HepG2 (cell line): ENCODE results near the gene SLC2A5. TPM values are rescaled to one million over a fixed set of nuclear protein-coding genes. Genes with fewer than 3 reads are reported as not detected.

Experiments
- ATAC-seq: fragments of 200-7000 bp; cut with Tn5 transposase; 3 replicates; pipeline ENCODE4 v1.9.1; 2020; ENCODE audit warnings: mild to moderate bottlenecking, moderate library complexity
- BruUV-seq: library from RNA; stranded (reverse); fragments of 400-500 nt; replicated peaks from 2 replicates; lab custom pipeline; 2021; lab: Mats Ljungman, UMichigan
- CTCF ChIA-PET: fragments of 300-600 bp; formaldehyde crosslinking; extraction: SDS; loops from one replicate; lab custom pipeline; 2021; ENCODE audit warnings: low total read pairs, inconsistent platforms, low intra/inter-chr PET ratio; lab: Yijun Ruan, JAX
- POLR2A ChIA-PET: fragments of 350-600 bp; sonication (Branson Sonifier 250); formaldehyde crosslinking; loops from one replicate; lab custom pipeline; 2020; ENCODE audit warnings: antibody characterized with exemption, inconsistent platforms; lab: Yijun Ruan, JAX
- DNase-seq: peaks from one replicate; pipeline ENCODE4 v3.0.0-alpha.2; 2015; ENCODE audit warnings: low spot score
- FAIRE-seq: peaks from 3 replicates; lab custom pipeline; 2011; peaks lifted over from hg19 to GRCh38; lab: Jason Lieb, UNC
- H2AFZ ChIP-seq: one replicate; pipeline ENCODE4 v1.6.1; 2011; ENCODE audit warnings: low read length, inconsistent platforms
- H3K27ac ChIP-seq: fragments of 300-600 bp; 3 replicates; pipeline ENCODE4 v1.8.0; 2011; ENCODE audit warnings: mixed run types, mild to moderate bottlenecking, mixed read lengths, low read length, inconsistent platforms; ENCODE audit not compliant: insufficient read depth; ENCODE audit errors: extremely low read length
- H3K27me3 ChIP-seq, 2 experiments: fragments of 200-600 bp in 1 of 2; 2 replicates in 1 of 2; 3 replicates in 1 of 2; pipeline versions ENCODE4 v1.6.0 to v1.8.0; 2011; ENCODE audit warnings: low read length in 2 of 2, mild to moderate bottlenecking in 2 of 2, moderate library complexity in 2 of 2, inconsistent platforms in 1 of 2; ENCODE audit not compliant: insufficient read depth in 2 of 2, control insufficient read depth in 1 of 2
- H3K36me3 ChIP-seq, 2 experiments: fragments of 200-600 bp in 1 of 2; replicated peaks in 1 of 2; 2 replicates in 1 of 2; 3 replicates in 1 of 2; pipeline versions ENCODE4 v1.5.1 to v1.8.0; 2011; ENCODE audit warnings: low read length in 2 of 2, inconsistent platforms in 1 of 2; ENCODE audit not compliant: insufficient read depth in 2 of 2, control insufficient read depth in 1 of 2
- H3K4me1 ChIP-seq: 2 replicates; pipeline ENCODE4 v1.5.1; 2012; ENCODE audit warnings: low read length, inconsistent platforms; ENCODE audit not compliant: insufficient read depth
- H3K4me2 ChIP-seq: 2 replicates; pipeline ENCODE4 v1.6.0; 2011; ENCODE audit warnings: low read depth, low read length, inconsistent platforms
- H3K4me3 ChIP-seq, 3 experiments: fragments of 200-600 bp in 1 of 3; sonication (generic), shearing (Covaris generic) in 1 of 3; replicated peaks in 1 of 3; 2 replicates each; pipeline ENCODE4 v1.5.1; 2011 to 2016; ENCODE audit warnings: low read length in 3 of 3, inconsistent platforms in 2 of 3, low read depth in 2 of 3, mild to moderate bottlenecking in 2 of 3, control low read depth in 1 of 3, mixed read lengths in 1 of 3; ENCODE audit not compliant: insufficient read depth in 1 of 3
- H3K79me2 ChIP-seq: one replicate; pipeline ENCODE4 v1.6.1; 2011; ENCODE audit warnings: low read length, inconsistent platforms; ENCODE audit not compliant: insufficient read depth
- H3K9ac ChIP-seq: 2 replicates; pipeline ENCODE4 v1.6.0; 2011; ENCODE audit warnings: mild to moderate bottlenecking, low read depth, low read length, inconsistent platforms; ENCODE audit not compliant: insufficient read depth
- H3K9me3 ChIP-seq: 2 replicates; pipeline ENCODE4 v1.5.1; 2012; ENCODE audit warnings: mild to moderate bottlenecking, low read length
- H4K20me1 ChIP-seq: 2 replicates; pipeline ENCODE4 v1.6.0; 2011; ENCODE audit warnings: inconsistent platforms, mild to moderate bottlenecking, low read length, moderate library complexity; ENCODE audit not compliant: insufficient read depth
- ELK4 ChIP-seq: sonication (generic); formaldehyde crosslinking; IDR thresholded peaks from 2 replicates; pipeline ENCODE4 v1.9.0; 2021; ENCODE audit warnings: missing genetic modification reagents, borderline replicate concordance
- KDM2A ChIP-seq: sonication (generic); formaldehyde crosslinking; IDR thresholded peaks from 2 replicates; pipeline ENCODE4 v1.4.0; 2020; ENCODE audit warnings: low read depth, missing genetic modification reagents, borderline replicate concordance
- POLR2AphosphoS2 ChIP-seq: IDR thresholded peaks from 2 replicates; pipeline ENCODE4 v1.6.1; 2011; ENCODE audit warnings: low read depth, low read length, improper control_type of control experiment
- RBM22 ChIP-seq: fragments of 200-400 bp; formaldehyde crosslinking; optimal IDR thresholded peaks from 2 replicates; pipeline ENCODE3; 2017; ENCODE audit warnings: mild to moderate bottlenecking, low read length, moderate library complexity
- SETDB1 ChIP-seq: sonication (generic); formaldehyde crosslinking; IDR thresholded peaks from 2 replicates; pipeline ENCODE4 v1.5.1; 2020; ENCODE audit warnings: missing genetic modification reagents, mild to moderate bottlenecking, borderline replicate concordance
- SMC3 ChIP-seq: IDR thresholded peaks from 2 replicates; pipeline ENCODE4 v1.6.1; 2011; ENCODE audit warnings: low read length, improper control_type of control experiment
- SNAPC2 ChIP-seq: sonication (generic); formaldehyde crosslinking; IDR thresholded peaks from 2 replicates; pipeline ENCODE4 v1.8.1; 2022; ENCODE audit warnings: mild to moderate bottlenecking, missing genetic modification reagents
- STAG1 ChIP-seq: sonication (generic); formaldehyde crosslinking; IDR thresholded peaks from 2 replicates; pipeline ENCODE4 v1.4.0; 2020; ENCODE audit warnings: missing genetic modification reagents
- ZNF160 ChIP-seq: sonication (generic); formaldehyde crosslinking; IDR thresholded peaks from 2 replicates; pipeline ENCODE4 v1.8.0; 2022; ENCODE audit warnings: mild to moderate bottlenecking, inconsistent platforms, missing genetic modification reagents
- ZNF326 ChIP-seq: sonication (generic); formaldehyde crosslinking; IDR thresholded peaks from 2 replicates; pipeline ENCODE4 v1.4.0; 2020; ENCODE audit warnings: missing genetic modification reagents, borderline replicate concordance
- ZNF407 ChIP-seq: sonication (generic); formaldehyde crosslinking; IDR thresholded peaks from one replicate; pipeline ENCODE4 v1.5.1; 2020; ENCODE audit warnings: mild to moderate bottlenecking, missing genetic modification reagents; ENCODE audit errors: not compliant biosample characterization
- ZNF570 ChIP-seq: sonication (generic); formaldehyde crosslinking; IDR thresholded peaks from 2 replicates; pipeline ENCODE4 v1.4.0; 2020; ENCODE audit warnings: mild to moderate bottlenecking, missing genetic modification reagents, borderline replicate concordance
- ZNF580 ChIP-seq: IDR thresholded peaks from 2 replicates; pipeline ENCODE4 v1.6.1; 2016; ENCODE audit warnings: low read depth, borderline replicate concordance
- ZNF619 ChIP-seq: sonication (generic); formaldehyde crosslinking; IDR thresholded peaks from 2 replicates; pipeline ENCODE4 v1.4.0; 2020; ENCODE audit warnings: mild to moderate bottlenecking, missing genetic modification reagents
- WGBS: methylation state at CpG from one replicate; pipeline ENCODE4 v1.1.6; 2017; ENCODE audit warnings: low lambda C conversion rate; 5-methylcytosine and 5-hydroxymethylcytosine counted together
- in situ Hi-C: cut with HindIII; loops from 2 replicates; pipeline ENCODE4 v1.10.0; 2017; ENCODE audit warnings: low pct_unique_long_range_greater_than_20kb; ENCODE audit not compliant: extremely low pct_ligation_motif_present
- intact Hi-C: fragments of 100-400 bp; cut with micrococcal nuclease; formaldehyde crosslinking; loops from one replicate; pipeline ENCODE4 v1.10.0; 2022; ENCODE audit not compliant: unreplicated experiment
- polyA plus RNA-seq, 8 experiments: library from polyadenylated mRNA; depleted of rRNA in 3 of 8; stranded (reverse) in 7 of 8; unstranded in 1 of 8; fragments of >200 nt; fragmentation: Illumina TruSeq in 4 of 8; extraction: Trizol in 4 of 8; gene quantifications; 2 replicates each; pipeline versions ENCODE4 v1.2.1 to v1.2.3, GENCODE V29; 2011 to 2016; ENCODE audit warnings: low read depth in 4 of 8, missing spikeins in 1 of 8, mixed read lengths in 1 of 8; ENCODE audit not compliant: insufficient read depth in 1 of 8
- total RNA-seq, 5 experiments: library from RNA; depleted of rRNA; stranded (reverse); fragments of >200 nt; fragmentation: Illumina TruSeq; extraction: Trizol; gene quantifications; 2 replicates each; pipeline ENCODE4 v1.2.3, GENCODE V29; 2016; ENCODE audit warnings: low read depth in 1 of 5

Gene SLC2A5
- total and polyA plus RNA-seq, 2 of the 13 experiments (the other 11 are each of a cell fraction or from before 2014, with no cell fraction given) = 0.04 to 0.54 TPM

GRCh38 chr1:9101510-9102146, 32.2 kb upstream of the SLC2A5 start:
- Histone ChIP-seq H3K9ac (no peak overlapping the region), H3K79me2 (no peaks in the 10 kb centered on the region), H3K4me3 (no peak overlapping the region), H3K4me2 (no peak overlapping the region), H3K9me3 (no peaks in the 10 kb centered on the region), H4K20me1 (no peaks in the 10 kb centered on the region), H3K36me3 (peaks cover 12 to 26% of the 10 kb centered on the region in 2 experiments; a peak in 4 of 5 replicates), H3K27ac (no peak overlapping the region), H2AFZ (no peak overlapping the region), H3K27me3 (no peaks in the 10 kb centered on the region), H3K4me1 (peaks cover 38% of the 10 kb centered on the region)
- DNase-seq = peak; percentile 55
- intact Hi-C loops (loop anchor here (1.0 to 5.0 kb wide), 3 partner anchors 91 to 184 kb away; no protein-coding TSS in a partner anchor), in situ Hi-C loops (no loop called here)
- 58% methylated on average over 4 of the region's 4 CpGs for WGBS
- ChIA-PET POLR2A (interaction anchor here (1.3 to 1.6 kb wide), 2 partner anchors 89 to 139 kb away, joined by 3 to 4 read pairs; no protein-coding TSS in a partner anchor), CTCF (interaction anchor here (0.9 kb wide), 1 partner anchor 139 kb away, joined by 3 read pairs; no protein-coding TSS in a partner anchor)
- peak; percentile 71 for FAIRE-seq
- BruUV-seq = TSS peak; percentile 48
- ATAC-seq = peak; percentile 81
- no peak; the same call in 1 of the 2 replicates for TF ChIP-seq SNAPC2 (CRISPR knock-in tag)
- TF ChIP-seq ZNF570 = no peak
- TF ChIP-seq ZNF407 (CRISPR knock-in tag) = no peak
- TF ChIP-seq SMC3 = peak; percentile 23; the same call in 1 of the 2 replicates
- TF ChIP-seq ZNF326 = no peak
- TF ChIP-seq SETDB1 (CRISPR knock-in tag) = no peak
- TF ChIP-seq ZNF580 (CRISPR knock-in tag) = peak; percentile 32; the same call in 1 of the 2 replicates
- no peak for TF ChIP-seq ZNF160 (CRISPR knock-in tag)
- TF ChIP-seq STAG1 (CRISPR knock-in tag) = peak; percentile 75
- 0 out of 2 replicates have a peak, but pooled peaks have one; percentile 41 for TF ChIP-seq ZNF619 (CRISPR knock-in tag)
- TF ChIP-seq RBM22 = peak; percentile 23
- TF ChIP-seq POLR2AphosphoS2 = no peak
- TF ChIP-seq ELK4 (CRISPR knock-in tag) = no peak
- 0 out of 2 replicates have a peak, but pooled peaks have one; percentile 22 for TF ChIP-seq KDM2A
